HG03039 (cell line): ENCODE measurements around the gene SLC30A3.
"Not testable (repeated sequence)": the region's sequence is repeated elsewhere in the genome, so short reads cannot be mapped to it uniquely, and the experiment has no call there.

Source experiments
- ATAC-seq: cut with Tn5 transposase; IDR thresholded peaks from one replicate; pipeline ENCODE4 v1.9.1; 2021; ENCODE audit warnings: mild to moderate bottlenecking, moderate library complexity; ENCODE audit not compliant: unreplicated experiment

Gene SLC30A3

GRCh38 chr2:27285481-27285880, 22.6 kb upstream of the SLC30A3 start:
- ATAC-seq: no peak

GRCh38 chr2:27284996-27285395, 22.1 kb upstream of the SLC30A3 start:
- ATAC-seq: no peak

GRCh38 chr2:27282892-27283291, 20.0 kb upstream of the SLC30A3 start:
- ATAC-seq: no peak

GRCh38 chr2:27281855-27282559, 19.2 kb upstream of the SLC30A3 start, which contains the start of gene TRIM54:
Gene TRIM54, plus strand, starts transcription at chr2:27282429. Its CDS starts 303 bp downstream, at chr2:27282732.
- no peak for ATAC-seq

- ATAC-seq: no peak
Observed at GRCh38 chr2:27281442-27281841, 18.6 kb upstream of the SLC30A3 start.

- ATAC-seq: no peak
Observed at GRCh38 chr2:27280826-27281225, 18.0 kb upstream of the SLC30A3 start.

GRCh38 chr2:27278010-27278409, 15.2 kb upstream of the SLC30A3 start:
- no peak for ATAC-seq

GRCh38 chr2:27275211-27276150, 12.6 kb upstream of the SLC30A3 start, which contains the start of gene DNAJC5G:
Gene DNAJC5G, plus strand, starts transcription at chr2:27275433. Its CDS starts 1,296 bp downstream, at chr2:27276729.
- ATAC-seq: no peak

- not testable (repeated sequence) for ATAC-seq
Observed at GRCh38 chr2:27272537-27273522, 10.0 kb upstream of the SLC30A3 start.

- ATAC-seq: no peak
Observed at GRCh38 chr2:27271631-27272340, 8.9 kb upstream of the SLC30A3 start.

GRCh38 chr2:27270670-27271069, 7.8 kb upstream of the SLC30A3 start:
- ATAC-seq: no peak

- no peak for ATAC-seq
Observed at GRCh38 chr2:27270131-27270530, 7.3 kb upstream of the SLC30A3 start.

GRCh38 chr2:27268296-27268695, 5.4 kb upstream of the SLC30A3 start:
- ATAC-seq: not testable (repeated sequence)

GRCh38 chr2:27265536-27265870, 2.7 kb upstream of the SLC30A3 start:
- no peak for ATAC-seq

- ATAC-seq: no peak
Observed at GRCh38 chr2:27264753-27265535, 2.1 kb upstream of the SLC30A3 start.

- ATAC-seq: no peak
Observed at GRCh38 chr2:27264253-27264752, 1.5 kb upstream of the SLC30A3 start.

- ATAC-seq: no peak
Observed at GRCh38 chr2:27263287-27264252, 723 bp upstream of the SLC30A3 start.

GRCh38 chr2:27261926-27262298, 935 bp downstream of the SLC30A3 start:
- ATAC-seq: no peak
